BLaER1 treated with 17β-estradiol and CSF1 and Interleukin-3, amounts not matched to agents 10 nM and 100 nM (cell line): ENCODE results near the gene SEMA6D.
A peak's percentile ranks its signal among the peaks of the same experiment; 100 is the strongest.

Experiments
- H3K27ac ChIP-seq, 11 experiments: shearing (Covaris generic); formaldehyde crosslinking; 2 replicates each; pipeline ENCODE4 v1.8.1; 2022
- H3K27me3 ChIP-seq, 11 experiments: shearing (Covaris generic); formaldehyde crosslinking; 2 replicates each; pipeline ENCODE4 v1.8.1; 2022
- H3K36me3 ChIP-seq, 11 experiments: shearing (Covaris generic); formaldehyde crosslinking; 2 replicates each; pipeline ENCODE4 v1.8.1; 2022
- H3K4me1 ChIP-seq, 10 experiments: shearing (Covaris generic); formaldehyde crosslinking; 2 replicates each; pipeline ENCODE4 v1.8.1; 2022
- H3K4me2 ChIP-seq, 11 experiments: shearing (Covaris generic); formaldehyde crosslinking; 2 replicates each; pipeline ENCODE4 v1.8.1; 2022
- H3K4me3 ChIP-seq, 10 experiments: shearing (Covaris generic); formaldehyde crosslinking; 2 replicates each; pipeline ENCODE4 v1.8.1; 2022
- H3K9ac ChIP-seq, 11 experiments: shearing (Covaris generic); formaldehyde crosslinking; 2 replicates each; pipeline ENCODE4 v1.8.1; 2022
- H3K9me3 ChIP-seq, 11 experiments: shearing (Covaris generic); formaldehyde crosslinking; replicated peaks in 1 of 11; 2 replicates each; pipeline ENCODE4 v1.8.1; 2022
- H4K20me1 ChIP-seq, 11 experiments: shearing (Covaris generic); formaldehyde crosslinking; 2 replicates each; pipeline ENCODE4 v1.8.1; 2022
- Cebpa-rat ChIP-seq, 11 experiments: shearing (Covaris generic); IDR thresholded peaks; 2 replicates each; pipeline ENCODE4 v1.8.1; 2022

SEMA6D gene

GRCh38 chr15:47813748-47814384, 96.6 kb downstream of the SEMA6D start:
- Histone ChIP-seq H3K4me1 (peaks cover 25 to 67% (median 42%) of the 10 kb centered on the region in 10 experiments), H3K9ac (no peak overlapping the region), H3K9me3 (no peaks in the 10 kb centered on the region), H3K4me3 (no peak overlapping the region), H3K27me3 (no peaks in the 10 kb centered on the region), H3K36me3 (no peaks in the 10 kb centered on the region), H4K20me1 (no peaks in the 10 kb centered on the region), H3K4me2 (peak overlapping the region; percentile 36 to 86 (median 65)), H3K27ac (peak overlapping the region in 4 of 11 experiments; percentile 26 to 68 (median 48); a peak in 4 of 22 replicates)
- TF ChIP-seq Cebpa-rat (IDR thresholded peaks at IDR 0.05): no peak

GRCh38 chr15:47814620-47815019, 97.3 kb downstream of the SEMA6D start:
- peak overlapping the region in 10 of 11 experiments; percentile 36 to 86 (median 65); a peak in 20 of 22 replicates for H3K4me2 ChIP-seq
- H3K27me3 ChIP-seq: no peaks in the 10 kb centered on the region
- H3K27ac ChIP-seq: no peak overlapping the region

GRCh38 chr15:47817969-47818548, 100.8 kb downstream of the SEMA6D start:
- Histone ChIP-seq H3K9me3 (no peaks in the 10 kb centered on the region), H4K20me1 (no peaks in the 10 kb centered on the region), H3K4me1 (peaks cover 15 to 48% (median 25%) of the 10 kb centered on the region in 10 experiments), H3K4me2 (no peak overlapping the region), H3K36me3 (no peaks in the 10 kb centered on the region), H3K4me3 (no peak overlapping the region), H3K27ac (no peak overlapping the region), H3K9ac (no peak overlapping the region), H3K27me3 (no peaks in the 10 kb centered on the region)
- no peak for TF ChIP-seq Cebpa-rat (IDR thresholded peaks at IDR 0.05)

More at GRCh38 chr15:47814620-47815019, 97.3 kb downstream of the SEMA6D start:
- Histone ChIP-seq H4K20me1 (no peaks in the 10 kb centered on the region), H3K4me3 (no peak overlapping the region), H3K9me3 (no peaks in the 10 kb centered on the region), H3K36me3 (no peaks in the 10 kb centered on the region), H3K9ac (no peak overlapping the region), H3K4me1 (peaks cover 25 to 67% (median 42%) of the 10 kb centered on the region in 10 experiments)
- TF ChIP-seq Cebpa-rat (IDR thresholded peaks at IDR 0.05): no peak

- no peaks in the 10 kb centered on the region for H3K36me3 ChIP-seq
- no peak overlapping the region for H3K4me3 ChIP-seq
- no peak overlapping the region for H3K9ac ChIP-seq
- no peak overlapping the region for H3K27ac ChIP-seq
- H3K27me3 ChIP-seq: no peaks in the 10 kb centered on the region
- H4K20me1 ChIP-seq: no peaks in the 10 kb centered on the region
- H3K9me3 ChIP-seq: no peaks in the 10 kb centered on the region
- no peak overlapping the region for H3K4me2 ChIP-seq
- no peak for TF ChIP-seq Cebpa-rat (IDR thresholded peaks at IDR 0.05)
- peaks cover 4 to 38% (median 14%) of the 10 kb centered on the region in 10 experiments for H3K4me1 ChIP-seq
These were observed 101.9 kb downstream of the SEMA6D start for GRCh38 chr15:47819158-47819557.

GRCh38 chr15:47820057-47820746, 102.9 kb downstream of the SEMA6D start:
- Histone ChIP-seq H3K27ac (no peak overlapping the region), H3K27me3 (no peaks in the 10 kb centered on the region), H4K20me1 (no peaks in the 10 kb centered on the region), H3K4me1 (peaks cover 0 to 28% (median 7%) of the 10 kb centered on the region in 10 experiments; a peak in 10 of 20 replicates), H3K4me3 (no peak overlapping the region), H3K9me3 (no peaks in the 10 kb centered on the region), H3K9ac (no peak overlapping the region), H3K36me3 (no peaks in the 10 kb centered on the region), H3K4me2 (no peak overlapping the region)
- TF ChIP-seq Cebpa-rat (IDR thresholded peaks at IDR 0.05): no peak

- no peak overlapping the region for H3K27ac ChIP-seq
- no peak overlapping the region for H3K4me2 ChIP-seq
- TF ChIP-seq Cebpa-rat (IDR thresholded peaks at IDR 0.05): no peak
These were observed 103.5 kb downstream of the SEMA6D start for GRCh38 chr15:47820747-47821319.

GRCh38 chr15:47822048-47822447, 104.7 kb downstream of the SEMA6D start:
- H3K27me3 ChIP-seq: no peaks in the 10 kb centered on the region
- H4K20me1 ChIP-seq: no peaks in the 10 kb centered on the region
- TF ChIP-seq Cebpa-rat (IDR thresholded peaks at IDR 0.05): no peak
- H3K36me3 ChIP-seq: no peaks in the 10 kb centered on the region
- no peak overlapping the region for H3K4me3 ChIP-seq
- H3K9me3 ChIP-seq: no peaks in the 10 kb centered on the region
- H3K9ac ChIP-seq: no peak overlapping the region
- no peak overlapping the region for H3K27ac ChIP-seq
- H3K4me1 ChIP-seq: peaks cover 0 to 14% (median 7%) of the 10 kb centered on the region in 10 experiments; a peak in 8 of 20 replicates
- H3K4me2 ChIP-seq: peak overlapping the region in 3 of 11 experiments; percentile 10 to 31 (median 15); a peak in 4 of 22 replicates

More at GRCh38 chr15:47820747-47821319, 103.5 kb downstream of the SEMA6D start:
- Histone ChIP-seq H3K36me3 (no peaks in the 10 kb centered on the region), H3K9ac (no peak overlapping the region), H3K27me3 (no peaks in the 10 kb centered on the region), H4K20me1 (no peaks in the 10 kb centered on the region), H3K9me3 (no peaks in the 10 kb centered on the region), H3K4me1 (peaks cover 0 to 21% (median 7%) of the 10 kb centered on the region in 10 experiments; a peak in 8 of 20 replicates), H3K4me3 (no peak overlapping the region)
